ENCODE measurements around the gene RSKR.

GRCh38 chr17:28572259-28573039 lies 41.5 kb downstream of the RSKR start:
- TF ChIP-seq CTCF (conservative IDR thresholded peaks at IDR 0.05; ENCODE audit: low read depth in 2 of 2) (no peak; a peak in 1 of 4 replicates), REST (IDR thresholded peaks at IDR 0.05; ENCODE audit: unreplicated experiment) (no peak), POLR2AphosphoS5 (IDR thresholded peaks at IDR 0.05; ENCODE audit: low read depth) (no peak), ZNF462 (CRISPR knock-in tag; IDR thresholded peaks at IDR 0.05) (no peak), ZNF114 (CRISPR knock-in tag; IDR thresholded peaks at IDR 0.05) (no peak), EZH2 (IDR thresholded peaks at IDR 0.05; ENCODE audit: low read depth, unreplicated experiment) (no peak), CREB1 (CRISPR knock-in tag; IDR thresholded peaks at IDR 0.05; ENCODE audit: low read depth) (no peak), JUNB (IDR thresholded peaks at IDR 0.05; ENCODE audit: unreplicated experiment) (no peak), ETS1 (IDR thresholded peaks at IDR 0.05) (no peak), ZNF331 (CRISPR knock-in tag; IDR thresholded peaks at IDR 0.05; ENCODE audit: low read depth) (no peak)
